HG03575 (cell line): Measurements from ENCODE around the gene AP1B1.

ENCODE experiments used
- ATAC-seq: cut with Tn5 transposase; IDR thresholded peaks from one replicate; pipeline ENCODE4 v1.9.1; 2021; ENCODE audit not compliant: unreplicated experiment, insufficient number of reproducible peaks, low FRiP score; ENCODE audit errors: extremely low read depth

AP1B1 gene

DNA sequence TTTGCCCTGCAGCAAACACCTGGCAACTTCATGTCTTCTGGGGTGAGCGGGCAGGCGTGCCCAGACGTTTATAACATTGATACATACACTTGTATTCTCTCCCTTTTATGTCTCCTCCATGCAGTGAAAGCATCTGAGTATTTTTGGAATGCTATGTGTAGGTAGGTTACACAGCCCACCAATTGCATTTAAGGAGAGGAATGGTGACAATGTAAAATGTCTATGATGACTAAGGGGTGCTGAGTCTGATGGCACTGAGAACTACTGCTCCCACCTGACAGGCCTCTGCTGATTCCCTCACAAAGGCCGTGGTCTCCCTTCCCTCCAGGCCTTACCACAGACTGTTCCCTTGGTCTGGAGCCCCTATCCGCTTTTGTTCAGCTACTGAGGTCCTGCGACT lies 50.0 kb downstream of the AP1B1 start:
- ATAC-seq: no peak

DNA sequence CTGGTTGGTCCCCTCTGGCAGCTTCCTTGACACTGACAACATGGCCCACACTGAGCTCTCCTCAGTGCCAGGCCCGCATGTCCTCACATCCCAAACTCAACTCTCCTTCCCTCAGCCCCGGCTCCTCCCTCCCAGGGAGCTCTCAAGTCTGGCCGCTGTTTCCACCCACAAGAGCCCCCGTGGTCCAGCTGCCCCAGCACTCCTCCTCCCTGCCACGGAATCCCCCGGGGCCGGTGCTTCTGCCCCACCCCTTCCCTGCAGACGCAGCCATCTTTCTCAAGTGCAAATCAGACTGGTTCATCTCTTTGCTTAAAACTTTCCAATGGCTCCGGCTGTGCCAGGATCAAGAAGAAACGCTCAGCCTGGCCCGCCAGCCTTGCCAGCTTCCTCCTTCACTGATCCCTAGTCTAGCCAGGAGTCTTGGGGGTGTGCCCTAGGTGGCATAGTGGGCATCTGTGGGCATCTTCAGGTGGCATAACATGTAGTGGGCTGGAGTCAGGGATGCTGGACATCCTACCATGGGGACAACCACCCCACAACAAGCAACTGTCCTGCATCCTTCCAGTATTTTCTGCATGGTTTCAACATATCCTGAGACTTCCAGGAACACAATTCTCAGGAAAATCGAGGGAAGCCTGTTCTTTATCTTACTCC lies 50.6 kb downstream of the AP1B1 start:
- no peak for ATAC-seq

- no peak for ATAC-seq
These were observed 51.4 kb downstream of the AP1B1 start for GRCh38 chr22:29336751-29337490.

GRCh38 chr22:29335656-29336055 lies 52.7 kb downstream of the AP1B1 start:
- no peak for ATAC-seq

GRCh38 chr22:29334696-29335344 lies 53.5 kb downstream of the AP1B1 start:
- ATAC-seq: no peak

GRCh38 chr22:29334148-29334547 lies 54.2 kb downstream of the AP1B1 start:
- ATAC-seq: no peak

- no peak for ATAC-seq
These were observed 55.4 kb downstream of the AP1B1 start for GRCh38 chr22:29332886-29333496.

DNA sequence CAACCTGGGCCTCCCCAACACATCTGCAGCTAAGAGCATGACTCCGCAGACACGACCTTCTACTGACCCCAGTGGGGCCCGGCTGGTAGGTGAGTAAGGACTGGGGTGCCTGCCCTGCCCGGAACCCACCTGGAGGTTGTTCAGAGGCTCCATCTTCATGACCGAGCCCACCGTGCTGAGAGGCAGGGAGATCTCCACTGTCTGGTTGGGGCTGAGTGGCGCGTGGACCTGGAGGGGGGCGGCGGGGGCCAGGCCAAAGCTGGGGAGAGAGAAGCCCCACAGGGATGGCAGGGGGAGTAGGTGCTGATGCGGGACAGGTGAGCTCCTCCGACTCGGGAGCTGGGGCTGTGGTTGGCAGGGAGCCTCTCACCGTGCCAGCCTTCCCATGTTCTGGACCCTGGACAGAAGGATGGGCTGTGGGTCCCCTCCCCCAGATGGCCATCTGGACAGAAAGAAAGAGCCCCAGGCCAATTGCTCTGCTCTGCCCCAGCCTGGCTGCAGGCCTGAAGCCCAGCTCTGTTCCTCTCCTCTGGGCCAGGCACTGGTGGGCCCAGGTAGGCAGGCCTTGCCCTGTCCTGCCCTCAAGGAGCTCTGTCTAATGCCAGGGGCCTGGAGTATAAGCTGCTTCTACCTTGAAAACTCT lies 56.6 kb downstream of the AP1B1 start:
- no peak for ATAC-seq

DNA sequence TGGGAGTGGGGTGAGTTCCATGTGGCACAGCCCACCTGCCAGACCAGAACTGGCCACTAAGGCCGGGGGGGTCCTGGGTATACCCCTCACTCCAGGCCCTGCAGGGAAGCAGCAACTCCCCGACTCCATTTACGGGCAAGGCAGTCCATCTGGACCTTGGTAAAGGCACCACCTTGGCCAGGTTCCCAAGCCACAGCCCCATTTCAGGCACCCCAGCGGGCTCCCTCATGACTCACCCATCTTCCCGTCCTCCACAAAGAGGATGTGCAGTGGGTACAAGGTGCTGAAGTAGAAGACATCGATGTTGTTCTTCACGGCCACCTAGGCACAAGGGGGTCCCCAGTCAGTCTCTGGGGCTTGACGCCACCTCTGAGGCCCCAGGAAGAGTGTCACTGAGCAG lies 57.2 kb downstream of the AP1B1 start:
- ATAC-seq: no peak

DNA sequence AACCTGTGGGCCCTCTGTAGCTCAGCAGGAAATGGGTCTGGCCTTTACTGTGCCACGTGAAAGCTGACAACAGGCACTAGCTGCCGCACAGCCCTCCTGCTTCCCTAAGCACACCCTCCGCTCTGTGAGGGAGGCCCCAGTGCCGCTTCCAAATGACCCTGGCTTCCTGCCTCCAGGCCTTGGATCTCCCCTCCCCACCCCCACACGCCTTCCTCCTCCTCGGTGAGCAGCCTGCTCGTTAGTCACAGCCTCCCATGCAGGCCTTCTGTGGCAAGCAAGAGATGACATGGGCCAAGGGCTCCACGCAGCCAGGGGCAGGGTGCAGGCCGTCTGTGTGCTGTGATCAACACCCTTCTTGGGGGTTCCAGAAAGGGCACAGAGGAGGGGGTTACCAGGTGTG lies 57.6 kb downstream of the AP1B1 start:
- ATAC-seq: no peak

DNA sequence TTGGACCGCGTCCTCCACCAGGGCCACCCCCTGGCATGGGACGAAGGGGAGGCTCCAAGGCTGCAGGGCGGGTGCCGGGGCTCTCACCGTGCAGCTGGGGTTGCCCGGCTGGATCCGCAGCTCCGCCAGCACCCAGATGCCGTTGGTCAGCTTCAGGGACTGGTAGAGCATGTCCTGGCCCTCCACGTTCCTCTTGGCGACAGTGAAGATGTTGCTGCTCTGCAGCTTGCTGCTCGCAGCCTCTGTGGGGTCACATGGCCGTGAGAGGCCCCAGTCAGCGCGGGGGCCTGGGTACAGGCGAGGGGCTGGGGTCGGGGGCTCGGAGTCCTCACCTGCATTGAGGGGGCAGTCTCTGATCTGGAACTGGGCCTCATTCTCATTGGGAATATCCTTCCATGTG lies 58.1 kb downstream of the AP1B1 start:
- ATAC-seq: no peak

- ATAC-seq: no peak
These were observed 58.8 kb downstream of the AP1B1 start for GRCh38 chr22:29329581-29329980.

- ATAC-seq: no peak
These were observed 59.5 kb downstream of the AP1B1 start for GRCh38 chr22:29328566-29329500.

DNA sequence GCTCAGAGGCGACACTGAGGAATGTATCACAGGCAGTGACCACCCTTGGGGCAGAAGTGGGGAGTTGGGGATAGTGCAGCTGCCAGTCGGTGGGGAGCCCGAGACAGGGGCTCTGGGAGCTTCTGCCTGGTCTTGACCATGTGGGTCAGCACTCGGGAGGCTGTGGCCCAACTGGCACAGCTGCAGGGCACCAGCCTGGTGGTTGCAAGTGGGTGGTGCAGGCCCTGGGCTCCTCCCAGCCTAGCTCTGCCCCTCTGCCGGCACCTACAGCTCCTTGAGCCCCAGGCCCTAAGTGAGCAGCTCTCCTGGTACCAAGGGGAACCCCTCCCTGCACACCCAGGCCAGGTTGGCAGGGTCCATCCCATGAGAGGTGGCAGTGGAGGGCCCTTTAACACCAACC lies 60.3 kb downstream of the AP1B1 start:
- ATAC-seq: no peak

GRCh38 chr22:29327089-29327764 lies 61.1 kb downstream of the AP1B1 start:
- ATAC-seq: no peak

- ATAC-seq: no peak
These were observed 61.9 kb downstream of the AP1B1 start for GRCh38 chr22:29326481-29326880.

DNA sequence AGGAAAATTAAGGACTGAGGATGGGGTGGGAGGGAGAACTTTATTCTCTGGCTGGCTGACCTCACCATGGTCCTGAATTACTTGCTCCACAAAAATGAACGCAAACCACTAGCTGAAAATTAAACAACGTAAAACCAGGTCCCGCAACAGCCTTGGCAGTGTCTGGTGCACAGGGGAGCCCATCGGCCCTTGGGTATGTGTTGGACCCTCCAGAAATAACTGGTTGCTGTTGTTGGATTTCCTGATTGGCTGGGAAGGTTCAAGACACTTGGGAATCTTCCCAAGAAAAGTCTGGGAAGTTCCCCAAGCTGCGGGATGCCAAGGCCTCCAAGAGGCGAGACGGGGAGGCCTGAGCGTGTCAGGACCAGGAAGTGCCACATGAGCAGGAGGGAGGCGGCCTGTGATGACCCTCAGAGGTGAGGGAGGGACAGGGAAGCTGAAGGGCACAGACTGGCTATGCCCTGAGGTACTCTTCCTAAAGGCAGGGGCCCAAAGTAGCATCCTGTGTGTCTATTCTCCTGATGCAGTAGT lies 62.5 kb downstream of the AP1B1 start:
- no peak for ATAC-seq

DNA sequence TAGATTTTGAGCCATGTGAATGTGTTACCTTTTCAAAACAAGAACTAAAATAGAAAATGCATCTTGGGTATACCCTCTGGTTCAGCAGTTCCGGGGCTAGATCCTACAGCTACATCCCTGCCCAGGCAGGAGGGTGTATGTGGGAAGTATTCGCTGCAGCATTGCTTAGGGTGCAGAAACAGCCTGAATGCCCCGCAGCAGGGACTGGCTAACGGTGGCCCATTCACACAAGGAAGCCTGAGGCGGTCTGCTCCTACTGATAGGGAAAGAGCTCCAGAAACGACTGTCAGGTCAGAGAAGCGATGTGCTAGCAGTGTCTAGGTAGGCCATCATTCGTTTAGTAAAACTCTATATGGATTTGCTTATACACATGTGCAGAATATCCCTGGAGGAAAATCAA lies 63.0 kb downstream of the AP1B1 start:
- ATAC-seq: no peak
